NT2/D1 (cell line): ENCODE results near the gene LYSMD4.

Experiments
- SUZ12 ChIP-seq: IDR thresholded peaks from 2 replicates; pipeline ENCODE4 v1.6.1; 2011; ENCODE audit not compliant: insufficient read length, insufficient read depth; ENCODE audit errors: extremely low read depth
- ZNF274 ChIP-seq: IDR thresholded peaks from 2 replicates; pipeline ENCODE4 v1.6.1; 2011; ENCODE audit warnings: mild to moderate bottlenecking, low read depth, low read length

GRCh38 chr15:99717161-99718009, 15.9 kb downstream of the LYSMD4 start:
- TF ChIP-seq ZNF274 (no peak), SUZ12 (no peak)
